Inflammatory macrophage treated with lipopolysaccharide for 4 hours (primary cell): ENCODE results near the gene PICK1.

Experiments used
- DNase-seq: peaks from one replicate; pipeline ENCODE4 v3.0.0-alpha.2; 2020

Gene PICK1

DNA sequence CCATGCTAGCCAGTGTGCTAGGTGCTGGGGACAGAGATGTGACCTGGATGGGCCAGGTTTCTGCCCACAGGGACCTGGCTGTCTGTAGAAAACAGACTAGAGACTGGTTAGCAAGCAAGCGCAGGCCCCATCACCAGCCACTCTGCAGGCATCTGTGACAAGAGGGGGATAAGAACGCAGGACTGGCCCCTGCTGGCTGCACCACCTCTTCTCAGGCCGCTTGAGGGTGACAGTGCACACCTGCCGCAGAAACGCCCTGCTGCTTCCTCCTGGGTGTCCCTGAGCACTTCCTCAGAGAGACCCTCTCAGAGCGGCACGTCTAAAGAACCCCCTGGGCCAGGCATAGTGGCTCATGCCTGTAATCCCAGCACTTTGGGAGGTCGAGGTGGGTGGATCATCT, 5.9 kb upstream of the PICK1 start:
- no peak for DNase-seq

DNA sequence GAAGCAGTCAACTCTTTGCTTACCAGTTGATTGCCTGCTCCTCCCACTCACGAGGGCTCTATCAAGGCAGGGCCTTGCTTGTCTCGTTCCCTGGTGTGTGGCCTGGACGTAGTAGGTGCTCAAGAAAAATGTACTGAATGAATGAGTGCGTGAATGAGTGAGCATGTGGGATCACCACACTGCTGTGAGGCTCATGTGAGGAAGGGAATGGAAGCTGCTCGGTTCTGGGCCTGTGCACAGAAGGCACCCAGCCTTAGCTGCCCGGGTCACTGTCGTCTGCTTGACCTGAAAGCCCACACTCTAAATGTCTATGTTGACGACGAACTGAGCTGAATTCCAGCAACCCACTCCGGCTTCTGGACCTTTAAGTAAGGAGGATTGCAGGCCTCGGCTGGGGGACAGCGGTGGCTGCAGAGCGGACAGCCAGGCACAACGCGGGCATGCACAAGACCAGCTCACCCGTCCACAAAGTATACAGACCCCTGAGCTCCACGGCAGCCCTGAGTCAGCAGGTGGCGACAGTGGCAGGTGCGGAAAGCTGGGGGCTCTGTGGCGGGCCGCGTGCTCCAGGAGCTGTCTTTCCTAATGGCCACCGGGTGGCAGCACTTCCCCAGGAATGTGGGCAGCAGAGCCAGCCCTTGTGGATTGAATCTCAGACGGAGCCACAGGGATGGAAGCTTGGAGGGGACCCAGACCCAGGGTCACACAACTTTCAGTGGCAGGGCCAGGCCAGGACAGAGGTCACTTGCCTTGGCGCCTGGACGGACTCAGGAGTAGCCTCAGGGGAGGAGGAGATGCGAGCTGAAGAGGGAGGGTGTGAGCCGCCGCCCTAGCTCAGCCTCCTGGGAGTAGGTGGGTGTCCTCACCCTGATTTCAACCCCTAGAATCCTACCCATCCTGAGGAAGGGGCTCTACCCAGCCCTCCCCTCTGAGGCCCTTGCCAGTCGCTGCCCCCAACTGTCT, 5.0 kb upstream of the PICK1 start:
- peak; percentile 72 for DNase-seq

DNA sequence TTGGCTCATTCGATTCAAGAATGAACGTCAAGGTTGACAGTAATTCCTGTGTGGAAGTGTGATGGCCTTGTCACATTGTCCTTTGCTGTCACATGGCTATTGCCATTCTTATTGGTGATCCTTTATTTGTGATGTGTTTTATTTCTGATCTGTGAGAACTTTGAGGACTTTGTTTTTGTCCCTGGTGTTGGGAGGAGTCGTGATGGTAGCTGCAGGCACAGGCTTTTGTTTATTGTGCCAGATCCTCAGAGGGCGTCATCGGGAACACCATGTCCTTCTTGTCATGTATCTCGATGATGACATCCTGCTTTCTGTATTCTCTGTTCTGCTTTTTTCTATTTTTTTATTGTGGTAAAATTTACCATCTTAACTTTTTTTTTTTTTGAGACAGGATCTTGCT, 5.6 kb downstream of the PICK1 start:
- peak; percentile 85 for DNase-seq

DNA sequence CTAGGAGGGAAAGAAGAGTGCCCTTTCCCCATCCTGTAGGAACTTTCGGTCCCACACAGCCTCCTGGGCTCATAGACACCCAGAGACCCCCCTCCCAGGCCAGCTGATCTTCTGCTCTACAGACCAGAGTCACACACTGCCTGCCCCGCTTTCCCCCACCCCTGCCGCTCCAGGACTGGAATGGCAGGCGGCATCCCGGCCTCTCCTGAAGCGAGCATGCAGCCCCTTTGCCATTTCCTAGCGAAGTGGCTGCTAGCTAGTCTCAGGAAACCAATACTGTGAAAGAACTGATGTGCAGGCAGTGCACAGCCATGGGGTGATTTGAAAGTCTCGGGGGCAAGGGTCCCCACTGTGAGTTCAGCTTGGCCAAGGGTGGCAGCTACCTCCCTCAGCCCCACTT, 8.3 kb downstream of the PICK1 start:
- no peak for DNase-seq

DNA sequence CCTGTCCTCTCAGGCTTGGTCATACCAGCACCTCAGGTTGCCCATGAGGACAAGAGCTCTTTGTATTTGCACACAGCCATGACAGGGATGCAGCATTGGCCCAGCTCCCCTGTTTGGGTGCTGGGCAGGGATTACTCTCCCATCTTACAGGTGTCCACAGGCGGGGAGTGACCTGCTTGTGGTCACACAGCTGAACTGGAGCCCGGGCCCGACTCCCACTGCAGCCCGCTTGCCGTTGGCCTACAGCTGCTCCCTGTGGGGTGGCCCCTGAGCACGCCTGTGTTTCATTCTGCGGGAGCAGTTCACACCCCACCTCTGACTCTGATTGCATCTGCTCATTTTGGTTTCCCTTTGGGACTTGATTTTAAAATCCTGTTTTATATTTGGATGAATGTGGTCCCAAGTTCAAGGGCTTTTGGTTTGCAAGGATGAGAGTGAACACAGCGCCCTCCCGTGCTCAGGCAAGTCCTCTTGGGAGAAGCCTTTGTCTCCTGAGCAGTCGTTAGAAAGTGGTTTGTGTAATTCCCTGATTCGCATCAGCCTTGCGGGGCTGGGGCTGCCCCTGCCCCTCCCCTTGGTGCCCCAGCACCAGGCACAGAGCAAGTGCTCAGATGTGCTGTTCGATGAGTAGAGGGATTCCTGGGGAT, 9.3 kb downstream of the PICK1 start:
- DNase-seq = no peak

DNA sequence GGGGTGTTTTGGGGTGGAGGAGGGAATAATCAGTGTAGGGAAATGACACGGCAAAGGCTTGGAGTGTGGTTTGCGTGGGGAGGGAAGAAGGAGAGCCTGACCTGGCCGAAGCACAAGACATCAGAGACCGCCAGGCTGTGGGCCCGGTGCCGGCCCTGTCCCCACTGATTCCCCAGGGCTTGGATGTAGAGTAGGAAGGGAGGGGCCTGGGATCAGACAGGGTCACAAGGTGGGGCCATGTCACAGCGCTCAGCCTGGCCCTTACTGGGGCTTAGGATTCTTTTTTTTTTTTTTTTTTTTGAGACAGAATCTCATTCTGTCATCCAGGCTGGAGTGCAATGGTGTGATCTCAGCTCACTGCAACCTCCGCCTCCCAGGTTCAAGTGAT, 9.8 kb downstream of the PICK1 start:
- no peak for DNase-seq

DNA sequence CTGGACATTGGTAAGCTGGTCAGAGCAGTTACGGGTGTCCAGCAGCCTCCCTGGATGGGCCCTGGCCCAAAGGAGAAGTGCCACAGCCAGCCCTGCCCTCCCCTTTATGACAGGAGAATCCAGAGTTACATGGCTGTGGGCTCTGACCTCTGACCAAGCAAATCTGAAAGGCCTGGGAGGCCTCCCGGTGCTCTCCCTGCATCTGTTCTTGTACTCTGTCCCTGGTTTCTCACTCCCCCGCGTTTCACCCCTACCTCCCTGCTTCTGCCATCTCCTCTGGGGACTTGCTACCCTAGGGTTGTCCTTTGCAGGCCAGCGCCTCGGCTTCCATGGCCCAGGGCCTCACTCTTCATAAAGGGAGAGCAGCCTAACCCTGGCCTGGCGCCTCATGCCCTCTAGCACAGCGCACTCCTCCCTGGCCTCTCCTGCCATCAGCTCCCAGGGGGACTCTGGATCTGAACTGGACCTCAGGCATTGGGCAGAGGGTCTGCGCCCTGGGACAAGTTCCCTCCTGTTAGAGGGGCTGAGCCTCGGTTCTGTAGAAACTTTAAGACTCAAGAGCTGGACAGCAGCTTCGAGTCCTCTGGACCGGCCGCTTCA, 10.7 kb downstream of the PICK1 start:
- DNase-seq = no peak

DNA sequence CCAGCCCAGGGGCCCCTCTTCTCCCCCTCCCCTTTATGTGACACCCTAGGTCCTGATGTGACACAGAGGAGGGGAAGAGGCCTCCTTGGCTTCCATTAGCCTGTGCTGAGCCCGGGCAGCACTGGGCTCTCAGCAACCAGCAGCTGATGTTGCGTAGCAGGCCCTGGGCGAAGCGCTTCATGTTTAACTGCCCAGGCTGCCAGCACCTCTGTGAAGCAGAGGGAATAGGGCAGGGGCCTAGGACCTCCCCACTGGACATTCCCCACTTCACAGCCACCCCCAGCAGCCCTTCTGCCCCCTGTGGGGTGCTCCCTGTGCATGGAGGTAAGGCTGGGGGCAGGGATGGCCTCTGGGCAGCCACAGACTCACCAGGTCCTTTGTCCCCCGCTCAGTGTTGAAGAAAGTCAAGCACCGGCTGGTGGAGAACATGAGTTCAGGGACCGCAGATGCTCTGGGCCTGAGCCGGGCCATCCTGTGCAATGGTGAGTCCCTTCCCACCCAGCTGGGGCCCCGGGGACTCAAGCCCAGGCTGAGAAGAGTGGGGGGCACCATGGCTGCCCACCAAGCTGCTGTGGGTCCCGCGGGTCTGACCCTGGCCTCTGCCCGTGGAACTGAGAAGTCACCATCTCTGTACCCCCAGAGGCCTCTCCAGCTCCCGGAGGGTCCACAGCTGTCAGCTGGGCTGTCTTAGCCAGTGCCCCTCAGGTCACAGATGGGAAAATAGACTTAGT, 11.6 kb downstream of the PICK1 start:
- DNase-seq = no peak

DNA sequence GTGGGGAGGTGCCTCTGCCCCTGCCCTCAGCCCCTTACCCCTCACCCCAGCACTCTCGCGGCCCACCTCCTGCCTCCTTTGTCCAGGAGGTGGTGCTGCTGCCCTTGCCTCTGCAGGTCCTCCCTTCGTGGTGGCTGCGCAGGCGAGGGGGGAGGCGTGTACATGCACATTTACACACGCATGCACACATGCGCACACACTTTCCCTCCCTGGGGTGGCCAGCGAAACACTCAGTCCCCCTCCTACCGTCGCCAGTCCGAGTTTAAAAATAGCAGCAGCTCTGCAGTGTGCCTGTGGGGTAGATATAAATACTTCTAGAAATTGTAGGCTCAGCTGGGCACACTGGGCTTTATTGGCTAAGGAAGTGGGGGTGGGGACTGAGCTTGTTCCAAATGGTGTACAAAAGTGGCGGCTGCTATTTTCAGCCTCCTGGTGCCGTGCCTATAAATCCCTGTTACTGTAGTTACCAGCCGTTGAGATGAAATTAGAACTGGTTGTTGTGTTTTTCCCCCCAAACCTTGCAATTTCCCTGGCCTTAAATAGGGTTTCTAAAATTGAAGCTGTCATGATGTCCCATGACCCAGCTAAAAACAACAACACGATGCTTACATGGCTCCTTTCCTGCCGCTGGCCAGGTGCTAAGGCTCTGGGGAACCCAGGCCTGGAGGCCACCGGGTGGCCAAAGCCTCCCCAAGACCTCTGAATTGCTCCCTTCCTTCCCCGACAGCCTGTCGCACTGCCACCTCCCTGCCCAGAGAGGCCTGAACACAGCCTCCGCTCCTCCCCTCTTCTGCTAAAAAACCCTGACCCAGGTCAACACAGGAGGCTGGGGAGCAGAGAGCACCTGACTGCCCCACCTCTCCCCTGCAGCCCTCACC, 12.4 kb downstream of the PICK1 start:
- no peak for DNase-seq

DNA sequence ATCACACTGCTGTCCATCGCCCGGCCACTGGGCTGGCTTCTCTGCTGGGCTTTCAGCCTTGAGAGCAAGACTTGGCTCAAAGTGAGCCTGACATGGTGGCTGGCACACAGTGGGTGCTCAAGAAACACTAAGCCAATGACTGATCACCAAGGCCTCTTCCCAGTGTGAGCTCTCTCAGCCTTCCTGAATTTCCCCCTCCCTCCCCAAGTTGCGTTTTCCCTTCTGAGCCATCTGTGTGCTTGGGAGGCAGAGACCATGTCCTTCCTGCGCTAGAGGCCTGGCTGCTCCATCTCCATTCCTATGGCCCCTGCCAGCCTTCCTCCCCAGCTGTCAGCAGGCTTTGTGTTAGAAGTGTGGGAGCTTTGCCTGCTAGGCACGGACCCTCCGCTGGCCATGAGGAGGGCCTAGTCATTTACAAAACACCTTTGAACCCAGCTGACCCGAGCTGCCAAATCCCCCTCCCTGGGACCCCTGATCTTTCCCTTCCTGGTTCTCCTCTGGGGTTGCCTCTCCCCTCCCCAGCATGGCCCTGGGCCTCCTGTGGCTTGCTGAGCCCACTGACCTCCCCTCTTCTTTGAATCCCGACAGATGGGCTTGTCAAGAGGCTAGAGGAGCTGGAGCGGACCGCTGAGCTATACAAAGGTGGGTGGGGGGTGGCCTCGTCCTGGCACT, 13.2 kb downstream of the PICK1 start:
- no peak for DNase-seq

DNA sequence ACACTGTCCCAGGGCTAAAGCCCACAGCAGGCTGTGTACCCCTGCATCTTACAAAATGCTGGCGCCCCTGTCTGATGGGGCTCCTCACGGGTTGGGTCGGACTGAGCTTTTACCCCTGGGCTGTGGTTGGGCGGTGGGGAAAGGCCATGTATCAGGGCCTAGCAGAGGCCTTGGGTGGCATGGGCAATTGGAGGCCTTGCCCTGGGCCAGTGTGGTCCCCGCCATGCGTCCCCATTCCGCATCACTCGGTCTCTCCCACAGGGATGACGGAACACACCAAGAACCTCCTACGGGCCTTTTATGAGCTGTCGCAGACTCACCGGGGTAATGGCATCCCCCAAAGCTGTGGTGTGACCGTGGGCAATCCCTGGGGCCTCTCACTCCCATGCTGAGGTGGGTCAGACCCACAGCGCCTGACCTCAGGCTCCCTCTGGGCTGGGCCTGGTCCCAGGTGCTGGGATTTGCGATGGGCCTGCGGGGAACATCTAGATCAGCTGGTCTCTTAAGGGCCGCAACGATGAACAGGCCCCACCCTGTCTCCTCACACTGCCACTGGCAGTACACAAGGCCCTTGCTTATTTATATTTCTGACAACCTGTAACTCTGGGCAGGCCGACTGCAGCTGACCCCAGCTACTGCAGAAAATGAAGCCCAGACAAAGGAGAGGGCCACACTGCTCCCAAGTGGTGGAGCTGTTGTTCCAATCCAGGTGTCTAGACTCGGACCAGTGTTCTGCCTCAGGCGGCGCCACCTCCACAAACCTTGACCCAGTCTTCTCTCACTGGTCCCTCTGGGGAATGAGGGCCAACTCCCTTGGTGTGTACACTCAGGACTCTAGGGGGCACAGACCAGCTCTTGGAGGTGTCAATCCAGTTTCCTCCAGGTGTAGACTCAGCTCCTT, 14.5 kb downstream of the PICK1 start:
- DNase-seq = no peak

DNA sequence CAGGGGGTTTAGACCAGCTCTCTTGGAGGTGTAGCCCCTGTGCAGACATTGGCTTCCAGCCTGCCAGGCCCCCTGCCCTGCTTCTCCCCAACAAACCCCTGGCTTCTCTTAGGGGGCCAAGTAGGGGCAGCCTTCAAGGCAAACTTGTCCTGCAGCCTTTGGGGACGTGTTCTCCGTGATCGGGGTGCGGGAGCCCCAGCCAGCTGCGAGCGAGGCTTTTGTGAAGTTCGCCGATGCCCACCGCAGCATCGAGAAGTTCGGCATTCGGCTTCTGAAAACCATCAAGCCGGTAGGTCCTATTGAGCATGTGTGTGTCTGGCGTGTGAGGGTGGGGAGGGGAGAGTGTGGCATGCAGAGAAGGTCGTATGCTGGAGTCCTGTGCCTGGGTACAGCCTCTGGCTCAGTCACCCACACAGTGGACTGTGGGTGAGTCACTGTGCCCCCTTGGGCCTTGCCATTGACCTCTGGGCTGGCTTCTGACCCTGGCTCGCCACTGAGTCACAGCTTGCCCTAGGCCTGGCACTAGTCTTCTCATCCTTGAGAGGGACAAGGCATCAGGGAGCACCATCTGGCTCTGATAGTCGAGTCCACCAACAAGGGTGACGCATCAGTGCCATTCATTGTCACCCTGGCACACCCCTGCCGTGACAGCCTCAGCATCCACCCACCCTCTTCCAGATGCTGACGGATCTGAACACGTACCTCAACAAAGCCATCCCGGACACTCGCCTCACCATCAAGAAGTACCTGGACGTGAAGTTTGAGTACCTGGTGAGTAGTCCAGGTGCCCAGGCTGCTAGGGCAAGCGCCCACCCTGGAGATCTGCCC, 15.3 kb downstream of the PICK1 start:
- no peak for DNase-seq

DNA sequence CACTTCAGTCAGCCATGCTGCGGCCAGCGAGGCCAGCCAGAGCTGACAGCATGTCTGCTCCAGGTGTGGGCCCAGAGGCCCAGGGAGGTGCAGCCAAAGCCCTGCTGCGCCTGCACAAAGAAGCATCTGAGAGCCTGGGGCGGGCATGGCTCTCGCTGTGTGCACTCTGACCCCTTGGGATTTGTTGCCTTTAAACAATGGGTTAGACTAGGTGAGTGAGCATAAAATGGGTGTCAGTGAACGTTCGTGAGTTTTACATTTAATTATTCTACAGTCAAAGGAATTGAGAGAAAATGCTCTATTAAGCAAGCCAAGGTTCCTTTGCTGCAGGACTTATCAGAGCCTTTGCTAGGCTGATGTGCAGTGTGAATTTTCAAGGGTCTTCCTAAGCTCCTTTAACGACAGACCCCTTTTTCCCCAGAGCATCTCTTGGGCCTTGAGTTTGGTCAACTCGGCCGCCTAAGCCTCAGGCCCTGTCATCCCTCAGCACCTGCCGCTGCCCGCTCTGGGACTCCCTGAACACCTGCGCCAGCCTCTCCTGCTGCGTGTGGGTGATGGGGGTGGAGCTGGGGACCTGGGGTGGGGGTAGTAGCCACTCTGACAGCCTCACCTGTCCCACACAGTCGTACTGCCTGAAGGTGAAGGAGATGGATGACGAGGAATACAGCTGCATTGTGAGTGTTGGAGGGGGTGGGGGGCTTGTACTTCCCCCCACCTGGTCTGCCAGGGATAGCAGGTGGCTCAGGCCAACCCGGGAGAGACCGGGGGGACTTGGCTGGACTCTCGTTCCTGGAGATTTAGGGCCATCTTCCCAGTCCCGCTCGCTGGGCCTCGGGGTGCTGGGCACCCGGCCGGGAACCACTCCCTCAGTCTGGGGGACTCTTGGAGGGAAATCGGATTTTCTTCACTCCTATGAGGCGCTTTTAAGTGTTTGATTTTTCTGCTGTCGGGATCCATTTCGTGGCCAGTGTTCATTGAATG, 16.2 kb downstream of the PICK1 start:
- no peak for DNase-seq

DNA sequence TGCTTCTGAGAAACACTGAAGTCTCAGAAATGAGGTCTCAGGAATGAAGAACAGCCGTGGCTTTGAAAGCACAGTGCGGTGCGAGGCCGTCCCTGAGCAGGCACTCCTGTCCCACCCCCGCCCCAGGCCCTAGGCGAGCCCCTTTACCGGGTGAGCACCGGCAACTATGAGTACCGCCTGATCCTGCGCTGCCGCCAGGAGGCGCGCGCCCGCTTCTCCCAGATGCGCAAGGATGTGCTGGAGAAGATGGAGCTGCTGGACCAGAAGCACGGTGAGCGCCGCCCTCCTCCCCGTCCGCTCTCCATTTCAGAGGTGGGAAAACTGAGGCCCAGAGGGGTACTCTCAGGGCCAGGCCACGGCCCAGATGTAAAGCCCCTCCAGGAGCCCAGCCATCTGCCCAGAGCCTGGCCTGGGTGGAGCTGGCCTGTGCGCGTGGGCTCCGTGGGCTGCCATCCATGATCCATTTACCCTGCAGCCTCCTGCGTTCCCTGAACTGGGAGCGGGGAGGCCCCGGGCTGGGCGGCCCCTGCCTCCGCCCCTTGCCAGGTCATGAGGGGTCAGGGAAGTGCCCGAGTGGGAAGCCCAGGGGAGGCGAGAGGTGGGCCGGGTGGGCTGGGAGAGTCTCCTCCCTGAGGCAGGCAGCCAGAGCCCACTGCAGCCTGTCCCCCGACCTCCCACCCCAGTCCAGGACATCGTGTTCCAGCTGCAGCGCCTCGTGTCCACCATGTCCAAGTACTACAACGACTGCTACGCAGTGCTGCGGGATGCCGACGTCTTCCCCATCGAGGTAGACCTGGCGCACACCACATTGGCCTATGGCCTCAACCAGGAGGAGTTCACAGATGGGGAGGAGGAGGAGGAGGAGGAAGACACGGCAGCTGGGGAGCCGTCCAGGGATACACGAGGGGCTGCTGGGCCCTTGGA, 17.2 kb downstream of the PICK1 start:
- DNase-seq = no peak

DNA sequence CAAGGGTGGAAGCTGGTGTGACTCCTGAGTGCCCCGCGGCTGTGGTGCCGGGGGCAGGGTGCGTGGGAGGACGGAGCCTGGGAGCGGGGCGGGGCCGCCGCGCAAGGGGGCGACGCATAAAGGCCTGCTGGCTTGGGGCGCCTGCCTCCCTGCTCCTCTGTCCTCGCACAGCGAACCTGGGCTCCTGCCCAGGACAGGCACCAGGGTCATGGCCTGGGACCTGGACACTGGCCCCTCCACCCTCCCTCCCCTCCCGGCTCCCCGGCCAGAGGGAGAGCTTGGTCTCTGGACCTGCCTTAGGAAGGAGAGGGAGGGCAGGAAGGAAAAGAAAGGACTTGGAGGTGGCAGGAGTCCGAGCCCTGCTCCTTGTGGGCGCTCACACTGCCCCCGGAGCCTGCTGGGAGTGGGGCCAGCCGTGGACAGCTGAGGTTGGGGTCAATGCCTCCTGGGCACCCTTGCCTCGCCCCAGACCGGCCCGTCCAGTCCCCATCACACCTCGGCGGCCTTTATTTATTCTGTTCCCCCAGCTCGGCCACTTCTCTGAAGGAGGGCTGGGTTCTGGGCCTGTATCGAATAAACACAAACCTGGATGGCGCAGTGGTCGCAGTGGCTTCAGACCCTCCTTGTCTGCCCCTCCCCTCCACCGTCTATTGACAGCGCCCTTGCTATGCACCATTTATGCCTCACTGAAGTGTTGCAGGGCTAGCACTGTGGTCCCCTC, 18.1 kb downstream of the PICK1 start:
- no peak for DNase-seq

DNA sequence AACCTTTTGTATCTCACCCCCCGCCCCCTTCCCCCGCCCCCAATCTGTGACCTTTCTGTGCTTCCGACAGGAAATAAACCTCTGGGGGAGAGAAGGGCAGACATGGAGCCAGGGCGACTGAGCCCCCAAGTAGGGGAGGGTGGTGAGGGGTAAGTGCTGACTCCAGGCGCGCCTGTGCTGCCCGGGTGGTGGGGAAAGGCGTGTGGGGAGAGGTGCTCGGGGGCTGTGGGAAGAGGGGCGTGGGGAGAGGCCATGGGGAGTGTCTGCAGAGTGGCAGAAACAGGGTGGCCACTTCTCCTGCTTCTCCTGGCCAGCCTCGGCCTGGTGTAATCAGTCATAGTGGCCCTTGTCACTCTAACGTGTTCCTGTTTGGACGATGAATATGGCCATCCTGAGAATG, 18.8 kb downstream of the PICK1 start:
- no peak for DNase-seq

DNA sequence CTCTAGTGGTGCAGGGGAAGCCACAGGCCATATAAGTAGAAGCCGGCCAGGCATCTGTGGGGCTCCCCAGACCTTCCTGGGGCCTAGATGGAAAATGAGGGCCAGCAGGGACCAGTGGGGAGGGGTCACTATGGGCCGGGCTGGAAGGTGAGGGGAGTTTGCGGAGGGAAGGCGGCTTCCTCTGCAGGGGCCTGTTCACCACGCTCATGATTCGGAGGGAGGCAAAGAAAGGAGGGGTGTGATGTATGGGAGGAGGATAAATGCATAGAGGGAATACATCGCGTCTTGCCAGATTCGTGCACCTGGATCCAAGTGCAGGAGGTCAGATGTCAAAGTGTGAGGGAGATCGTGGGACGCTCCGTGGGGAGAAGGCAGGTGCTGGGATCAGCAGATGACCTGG, 19.9 kb downstream of the PICK1 start:
- no peak for DNase-seq
